SK-N-SH (cell line): Measurements from ENCODE around the gene PRRG4. TPM values are rescaled to one million over a fixed set of nuclear protein-coding genes. Genes with fewer than 3 reads are reported as not detected.

Source experiments
- CTCF ChIA-PET: fragments of 300-600, 350-600 bp; formaldehyde crosslinking; extraction: SDS; loops from one replicate; lab custom pipeline; 2021; lab: Yijun Ruan, JAX
- POLR2A ChIA-PET: fragments of 350-600 bp; sonication (Branson Sonifier 250); formaldehyde crosslinking; extraction: SDS; loops from one replicate; lab custom pipeline; 2020; ENCODE audit warnings: antibody characterized with exemption, inconsistent platforms; lab: Yijun Ruan, JAX
- DNase-seq: peaks from one replicate; pipeline ENCODE4 v3.0.0; 2012
- H2AFZ ChIP-seq: fragments of 200-600 bp; sonication (generic); 2 replicates; pipeline ENCODE4 v1.8.1; 2016; ENCODE audit warnings: antibody characterized with exemption, mild to moderate bottlenecking, low read depth
- H3F3A ChIP-seq: fragments of 200-600 bp; sonication (generic); replicated peaks from 2 replicates; pipeline ENCODE3; 2016; ENCODE audit warnings: antibody characterized with exemption, mild to moderate bottlenecking; ENCODE audit not compliant: insufficient read depth
- H3K27ac ChIP-seq, 2 experiments: fragments of 200-500 bp in 1 of 2; fragments of 200-600 bp in 1 of 2; sonication (Bioruptor generic) in 1 of 2; sonication (generic), shearing (Covaris generic) in 1 of 2; 2 replicates each; pipeline versions ENCODE4 v1.5.1 to v1.6.1; 2014 to 2016; ENCODE audit warnings: low read depth in 2 of 2, inconsistent platforms in 1 of 2, low read length in 1 of 2, mild to moderate bottlenecking in 1 of 2, mixed read lengths in 1 of 2
- H3K27me3 ChIP-seq: fragments of 200-600 bp; sonication (generic), shearing (Covaris generic); 2 replicates; pipeline ENCODE4 v1.6.1; 2016; ENCODE audit warnings: mixed run types; ENCODE audit not compliant: insufficient read depth
- H3K36me3 ChIP-seq, 2 experiments: fragments of 200-500 bp in 1 of 2; fragments of 200-600 bp in 1 of 2; sonication (Bioruptor generic) in 1 of 2; sonication (generic) in 1 of 2; replicated peaks in 1 of 2; 2 replicates each; pipeline versions ENCODE3 to v1.5.1; 2014 to 2016; ENCODE audit warnings: low read length in 1 of 2, mild to moderate bottlenecking in 1 of 2; ENCODE audit not compliant: insufficient read depth in 2 of 2, control insufficient read depth in 1 of 2
- H3K4me1 ChIP-seq, 2 experiments: fragments of 200-500 bp in 1 of 2; fragments of 200-600 bp in 1 of 2; sonication (Bioruptor generic) in 1 of 2; sonication (generic), shearing (Covaris generic) in 1 of 2; 2 replicates each; pipeline versions ENCODE4 v1.5.1 to v1.6.1; 2014 to 2016; ENCODE audit warnings: low read depth in 1 of 2, low read length in 1 of 2, mixed run types in 1 of 2; ENCODE audit not compliant: insufficient read depth in 2 of 2, control insufficient read depth in 1 of 2
- H3K4me2 ChIP-seq: fragments of 200-600 bp; sonication (generic), shearing (Covaris generic); 2 replicates; pipeline ENCODE4 v1.6.1; 2017; ENCODE audit warnings: mixed run types
- H3K4me3 ChIP-seq, 2 experiments: fragments of 200-500 bp in 1 of 2; fragments of 200-600 bp in 1 of 2; sonication (Bioruptor generic) in 1 of 2; sonication (generic), shearing (Covaris generic) in 1 of 2; 2 replicates each; pipeline versions ENCODE4 v1.5.1 to v1.8.1; 2014 to 2016; ENCODE audit warnings: low read depth in 2 of 2, inconsistent platforms in 1 of 2, low read length in 1 of 2, mild to moderate bottlenecking in 1 of 2, mixed read lengths in 1 of 2, moderate library complexity in 1 of 2
- H3K79me2 ChIP-seq: fragments of 200-600 bp; sonication (generic); 2 replicates; pipeline ENCODE4 v1.8.1; 2017; ENCODE audit warnings: mild to moderate bottlenecking; ENCODE audit not compliant: insufficient read depth
- H3K9ac ChIP-seq: fragments of 200-600 bp; sonication (generic); 2 replicates; pipeline ENCODE4 v1.6.1; 2017; ENCODE audit warnings: mixed run types
- H3K9me2 ChIP-seq: fragments of 200-600 bp; sonication (generic); 2 replicates; pipeline ENCODE4 v1.6.1; 2017; ENCODE audit warnings: mixed run types
- H3K9me3 ChIP-seq: fragments of 200-600 bp; sonication (generic); 2 replicates; pipeline ENCODE4 v1.6.1; 2017; ENCODE audit warnings: mixed run types, mild to moderate bottlenecking, moderate library complexity
- H4K20me1 ChIP-seq: fragments of 200-600 bp; sonication (generic); 2 replicates; pipeline ENCODE4 v1.6.1; 2017; ENCODE audit warnings: mild to moderate bottlenecking, mixed run types; ENCODE audit not compliant: insufficient read depth
- CHD2 ChIP-seq: fragments of 150-350 bp; IDR thresholded peaks from 2 replicates; pipeline ENCODE4 v1.6.1; 2018; ENCODE audit warnings: low read length; ENCODE audit not compliant: partially characterized antibody
- EP300 ChIP-seq, 2 experiments: IDR thresholded peaks; 2 replicates each; pipeline versions ENCODE4 v1.4.0 to v1.6.1; 2012; ENCODE audit warnings: borderline replicate concordance in 1 of 2, low read depth in 1 of 2, low read length in 1 of 2
- FOSL2 ChIP-seq: IDR thresholded peaks from 2 replicates; pipeline ENCODE4 v1.4.0; 2012; ENCODE audit warnings: low read depth, mild to moderate bottlenecking, moderate library complexity, borderline replicate concordance
- FOXJ3 ChIP-seq: sonication (generic); formaldehyde crosslinking; IDR thresholded peaks from 2 replicates; pipeline ENCODE4 v1.5.1; 2020; ENCODE audit warnings: mild to moderate bottlenecking, missing genetic modification reagents
- GABPA ChIP-seq: IDR thresholded peaks from 2 replicates; pipeline ENCODE4 v1.4.0; 2012; ENCODE audit warnings: low read depth, mild to moderate bottlenecking
- GATA2 ChIP-seq: sonication (generic); formaldehyde crosslinking; IDR thresholded peaks from 2 replicates; pipeline ENCODE4 v1.5.0; 2020; ENCODE audit warnings: mild to moderate bottlenecking, missing genetic modification reagents
- JUND ChIP-seq: IDR thresholded peaks from 2 replicates; pipeline ENCODE4 v1.4.0; 2012
- NFIC ChIP-seq: IDR thresholded peaks from 2 replicates; pipeline ENCODE4 v1.4.0; 2012; ENCODE audit warnings: borderline replicate concordance
- RXRA ChIP-seq: IDR thresholded peaks from 2 replicates; pipeline ENCODE4 v1.4.0; 2012; ENCODE audit warnings: low read depth, mild to moderate bottlenecking, borderline replicate concordance
- TAF1 ChIP-seq: IDR thresholded peaks from 2 replicates; pipeline ENCODE4 v1.6.1; 2012; ENCODE audit warnings: low read depth, mild to moderate bottlenecking, low read length, moderate library complexity, borderline replicate concordance
- TCF12 ChIP-seq: IDR thresholded peaks from 2 replicates; pipeline ENCODE4 v1.4.0; 2012
- YY1 ChIP-seq: IDR thresholded peaks from 2 replicates; pipeline ENCODE4 v1.4.0; 2012; ENCODE audit warnings: low read depth, mild to moderate bottlenecking
- WGBS: methylation state at CpG from one replicate; pipeline ENCODE4 v1.1.6; 2017; ENCODE audit warnings: low lambda C conversion rate; 5-methylcytosine and 5-hydroxymethylcytosine counted together
- polyA plus RNA-seq, 3 experiments: library from polyadenylated mRNA; depleted of rRNA; stranded (reverse); fragments of >200 nt; gene quantifications; 2 replicates each; pipeline ENCODE4 v1.2.3, GENCODE V29; 2012
- TF ChIP-seq, protein P1 (sequence below): IDR thresholded peaks from 2 replicates; pipeline ENCODE4 v1.6.1; 2012; ENCODE audit warnings: mild to moderate bottlenecking, low read depth, low read length, moderate library complexity
- TF ChIP-seq, protein P2 (sequence below): fragments of 150-350 bp; IDR thresholded peaks from 2 replicates; pipeline ENCODE4 v1.6.1; 2017; ENCODE audit warnings: antibody characterized with exemption, low read length, low read depth, borderline replicate concordance
- TF ChIP-seq, protein P3 (sequence below): IDR thresholded peaks from 2 replicates; pipeline ENCODE4; 2012
- TF ChIP-seq, protein P4 (sequence below): fragments of 150-350 bp; IDR thresholded peaks from 2 replicates; pipeline ENCODE4 v1.6.1; 2016; ENCODE audit warnings: mild to moderate bottlenecking, low read depth, low read length
- TF ChIP-seq, protein P5 (sequence below): IDR thresholded peaks from 2 replicates; pipeline ENCODE4 v1.4.0; 2012; ENCODE audit warnings: low read depth

The PRRG4 gene
- polyA plus RNA-seq, 1 of the 3 experiments (the other 2 are of a cell fraction): 0.21 TPM

DNA sequence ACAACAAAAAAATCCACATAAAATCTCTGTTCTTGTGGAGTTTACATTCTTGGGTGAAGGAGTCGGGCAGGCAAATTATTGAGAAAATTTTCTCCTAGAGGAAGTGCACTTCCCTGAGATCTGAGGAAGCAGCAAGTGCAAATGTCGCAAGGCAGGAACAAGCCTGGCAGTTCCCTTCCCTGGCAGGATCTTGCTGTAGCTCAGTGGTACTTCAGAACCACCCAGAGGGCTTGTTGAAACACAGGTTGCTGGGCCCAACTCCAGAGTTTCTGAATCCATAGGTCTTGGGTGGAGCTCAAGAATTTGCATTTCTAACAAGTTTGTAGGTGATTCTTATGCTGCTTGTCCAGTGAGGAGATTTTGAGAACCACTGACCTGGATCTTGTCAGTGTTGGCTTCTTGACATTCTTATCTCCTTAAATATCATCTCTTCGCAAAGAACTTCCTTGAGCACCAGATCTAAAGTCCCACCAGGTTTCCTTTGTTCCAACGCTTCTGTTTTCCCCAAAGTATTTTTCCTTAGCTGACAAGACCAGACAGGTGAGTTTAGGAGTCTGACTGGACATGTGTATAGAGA, 72.5 kb downstream of the PRRG4 start:
- Histone ChIP-seq H3K9me3 (no peaks in the 10 kb centered on the region), H3F3A (no peaks in the 10 kb centered on the region), H2AFZ (no peak overlapping the region), H3K9ac (no peak overlapping the region), H3K4me3 (no peak overlapping the region), H3K4me1 (peaks cover 0 to 11% of the 10 kb centered on the region in 2 experiments; a peak in 1 of 4 replicates), H3K4me2 (no peak overlapping the region), H3K27ac (no peak overlapping the region), H3K27me3 (no peaks in the 10 kb centered on the region), H4K20me1 (peaks cover 40% of the 10 kb centered on the region), H3K36me3 (peaks cover under 1 to 3% of the 10 kb centered on the region in 2 experiments), H3K9me2 (no peaks in the 10 kb centered on the region), H3K79me2 (peaks cover 98% of the 10 kb centered on the region)
- CTCF ChIA-PET: interaction anchor here (1.2 kb wide), 1 partner anchor 9 kb away, joined by 6 read pairs; the partner anchor contains the start of gene QSER1
- 100% methylated on average over 4 of the region's 4 CpGs for WGBS
- DNase-seq: no peak
- TF ChIP-seq TAF1 (no peak), FOSL2 (no peak), GABPA (no peak), EP300 (IDR thresholded peaks at IDR 0.05; ENCODE audit: borderline replicate concordance in 1 of 2, low read depth in 1 of 2, low read length in 1 of 2) (no peak), FOXJ3 (CRISPR knock-in tag) (no peak)
- POLR2A ChIA-PET: no interaction called here

DNA sequence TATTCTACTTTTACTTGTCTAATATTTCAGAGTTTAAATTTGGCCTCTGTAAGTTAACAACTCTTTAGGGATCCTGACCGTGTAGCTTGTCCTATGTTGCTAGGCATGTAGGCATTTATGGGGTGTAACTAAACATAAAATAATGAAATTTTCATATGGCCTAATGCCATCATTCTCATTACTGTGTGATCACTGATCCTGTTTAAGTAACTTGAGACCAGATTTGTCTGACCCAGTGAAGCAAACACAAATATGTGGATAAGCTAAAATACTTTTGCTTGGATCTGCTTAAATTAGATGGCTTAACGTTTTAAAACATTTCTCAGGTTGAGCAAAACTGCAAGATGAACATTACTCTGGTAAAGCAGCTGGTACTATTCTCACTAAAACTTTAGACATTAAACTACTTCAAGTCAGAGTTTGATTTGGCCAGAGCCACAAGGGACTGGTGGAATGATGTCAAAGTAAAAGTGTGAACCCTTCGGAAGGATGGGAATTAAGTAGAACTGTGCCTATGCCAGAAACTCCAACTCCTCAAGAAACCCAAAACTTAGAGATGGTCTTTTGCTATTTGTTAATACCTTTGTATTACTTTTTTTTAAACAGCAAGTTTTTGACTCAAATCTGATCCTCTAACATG, 75.4 kb downstream of the PRRG4 start:
- peaks cover 98% of the 10 kb centered on the region for H3K79me2 ChIP-seq
- no peak for DNase-seq
- WGBS: 76% methylated on average over 3 of the region's 3 CpGs
- no peak overlapping the region for H3K4me2 ChIP-seq
- TF ChIP-seq CHD2: no peak
- TF ChIP-seq, protein P1, sequence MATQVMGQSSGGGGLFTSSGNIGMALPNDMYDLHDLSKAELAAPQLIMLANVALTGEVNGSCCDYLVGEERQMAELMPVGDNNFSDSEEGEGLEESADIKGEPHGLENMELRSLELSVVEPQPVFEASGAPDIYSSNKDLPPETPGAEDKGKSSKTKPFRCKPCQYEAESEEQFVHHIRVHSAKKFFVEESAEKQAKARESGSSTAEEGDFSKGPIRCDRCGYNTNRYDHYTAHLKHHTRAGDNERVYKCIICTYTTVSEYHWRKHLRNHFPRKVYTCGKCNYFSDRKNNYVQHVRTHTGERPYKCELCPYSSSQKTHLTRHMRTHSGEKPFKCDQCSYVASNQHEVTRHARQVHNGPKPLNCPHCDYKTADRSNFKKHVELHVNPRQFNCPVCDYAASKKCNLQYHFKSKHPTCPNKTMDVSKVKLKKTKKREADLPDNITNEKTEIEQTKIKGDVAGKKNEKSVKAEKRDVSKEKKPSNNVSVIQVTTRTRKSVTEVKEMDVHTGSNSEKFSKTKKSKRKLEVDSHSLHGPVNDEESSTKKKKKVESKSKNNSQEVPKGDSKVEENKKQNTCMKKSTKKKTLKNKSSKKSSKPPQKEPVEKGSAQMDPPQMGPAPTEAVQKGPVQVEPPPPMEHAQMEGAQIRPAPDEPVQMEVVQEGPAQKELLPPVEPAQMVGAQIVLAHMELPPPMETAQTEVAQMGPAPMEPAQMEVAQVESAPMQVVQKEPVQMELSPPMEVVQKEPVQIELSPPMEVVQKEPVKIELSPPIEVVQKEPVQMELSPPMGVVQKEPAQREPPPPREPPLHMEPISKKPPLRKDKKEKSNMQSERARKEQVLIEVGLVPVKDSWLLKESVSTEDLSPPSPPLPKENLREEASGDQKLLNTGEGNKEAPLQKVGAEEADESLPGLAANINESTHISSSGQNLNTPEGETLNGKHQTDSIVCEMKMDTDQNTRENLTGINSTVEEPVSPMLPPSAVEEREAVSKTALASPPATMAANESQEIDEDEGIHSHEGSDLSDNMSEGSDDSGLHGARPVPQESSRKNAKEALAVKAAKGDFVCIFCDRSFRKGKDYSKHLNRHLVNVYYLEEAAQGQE: no peak
- no peak for TF ChIP-seq TAF1
- TF ChIP-seq NFIC: no peak
- TF ChIP-seq JUND: no peak
- TF ChIP-seq, protein P2, sequence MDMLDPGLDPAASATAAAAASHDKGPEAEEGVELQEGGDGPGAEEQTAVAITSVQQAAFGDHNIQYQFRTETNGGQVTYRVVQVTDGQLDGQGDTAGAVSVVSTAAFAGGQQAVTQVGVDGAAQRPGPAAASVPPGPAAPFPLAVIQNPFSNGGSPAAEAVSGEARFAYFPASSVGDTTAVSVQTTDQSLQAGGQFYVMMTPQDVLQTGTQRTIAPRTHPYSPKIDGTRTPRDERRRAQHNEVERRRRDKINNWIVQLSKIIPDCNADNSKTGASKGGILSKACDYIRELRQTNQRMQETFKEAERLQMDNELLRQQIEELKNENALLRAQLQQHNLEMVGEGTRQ: no peak
- no peak for TF ChIP-seq FOSL2
- TF ChIP-seq TCF12: no peak
- TF ChIP-seq GATA2: no peak
- TF ChIP-seq, protein P3, sequence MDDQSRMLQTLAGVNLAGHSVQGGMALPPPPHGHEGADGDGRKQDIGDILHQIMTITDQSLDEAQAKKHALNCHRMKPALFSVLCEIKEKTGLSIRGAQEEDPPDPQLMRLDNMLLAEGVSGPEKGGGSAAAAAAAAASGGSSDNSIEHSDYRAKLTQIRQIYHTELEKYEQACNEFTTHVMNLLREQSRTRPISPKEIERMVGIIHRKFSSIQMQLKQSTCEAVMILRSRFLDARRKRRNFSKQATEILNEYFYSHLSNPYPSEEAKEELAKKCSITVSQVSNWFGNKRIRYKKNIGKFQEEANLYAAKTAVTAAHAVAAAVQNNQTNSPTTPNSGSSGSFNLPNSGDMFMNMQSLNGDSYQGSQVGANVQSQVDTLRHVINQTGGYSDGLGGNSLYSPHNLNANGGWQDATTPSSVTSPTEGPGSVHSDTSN: no peak
- no peak for TF ChIP-seq YY1
- TF ChIP-seq, protein P4, sequence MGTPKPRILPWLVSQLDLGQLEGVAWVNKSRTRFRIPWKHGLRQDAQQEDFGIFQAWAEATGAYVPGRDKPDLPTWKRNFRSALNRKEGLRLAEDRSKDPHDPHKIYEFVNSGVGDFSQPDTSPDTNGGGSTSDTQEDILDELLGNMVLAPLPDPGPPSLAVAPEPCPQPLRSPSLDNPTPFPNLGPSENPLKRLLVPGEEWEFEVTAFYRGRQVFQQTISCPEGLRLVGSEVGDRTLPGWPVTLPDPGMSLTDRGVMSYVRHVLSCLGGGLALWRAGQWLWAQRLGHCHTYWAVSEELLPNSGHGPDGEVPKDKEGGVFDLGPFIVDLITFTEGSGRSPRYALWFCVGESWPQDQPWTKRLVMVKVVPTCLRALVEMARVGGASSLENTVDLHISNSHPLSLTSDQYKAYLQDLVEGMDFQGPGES: no peak
- TF ChIP-seq RXRA: no peak
- TF ChIP-seq, protein P5, sequence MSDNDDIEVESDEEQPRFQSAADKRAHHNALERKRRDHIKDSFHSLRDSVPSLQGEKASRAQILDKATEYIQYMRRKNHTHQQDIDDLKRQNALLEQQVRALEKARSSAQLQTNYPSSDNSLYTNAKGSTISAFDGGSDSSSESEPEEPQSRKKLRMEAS: no peak
- no peak overlapping the region for H2AFZ ChIP-seq
- no peak overlapping the region for H3K27ac ChIP-seq
- peaks cover 19% of the 10 kb centered on the region for H4K20me1 ChIP-seq
- POLR2A ChIA-PET: no interaction called here
- CTCF ChIA-PET: no interaction called here
- peaks cover 0 to 11% of the 10 kb centered on the region in 2 experiments; a peak in 1 of 4 replicates for H3K4me1 ChIP-seq
- peaks cover 0 to 3% of the 10 kb centered on the region in 2 experiments for H3K36me3 ChIP-seq
- H3K4me3 ChIP-seq: no peak overlapping the region
- no peak overlapping the region for H3K9ac ChIP-seq
- H3K9me2 ChIP-seq: no peaks in the 10 kb centered on the region
- H3F3A ChIP-seq: no peaks in the 10 kb centered on the region
- no peaks in the 10 kb centered on the region for H3K27me3 ChIP-seq
- no peaks in the 10 kb centered on the region for H3K9me3 ChIP-seq
